Neural cell (in vitro differentiated cells): Measurements from ENCODE around the gene SRSF8. TPM values are rescaled to one million over a fixed set of nuclear protein-coding genes. Genes with fewer than 3 reads are reported as not detected.
"Not testable (repeated sequence)": the region's sequence is repeated elsewhere in the genome, so short reads cannot be mapped to it uniquely, and the experiment has no call there.

Experiments
- H2AFZ ChIP-seq: fragments of 200-600, 300-800 bp; sonication (generic), shearing (Covaris generic); 2 replicates; pipeline ENCODE4 v1.6.0; 2014; ENCODE audit warnings: low read depth, mild to moderate bottlenecking, antibody characterized with exemption, low read length, moderate library complexity
- H3F3A ChIP-seq: fragments of 200-600 bp; shearing (Covaris generic); 2 replicates; pipeline ENCODE4 v1.6.1; 2016; ENCODE audit warnings: mild to moderate bottlenecking, moderate library complexity, mixed read lengths, antibody characterized with exemption, low read length; ENCODE audit not compliant: insufficient read depth, poor library complexity, severe bottlenecking
- H3K27ac ChIP-seq: fragments of 200-600, 300-800 bp; sonication (generic), shearing (Covaris generic); 2 replicates; pipeline ENCODE4 v1.5.1; 2014; ENCODE audit warnings: mild to moderate bottlenecking, low read length, moderate library complexity
- H3K27me3 ChIP-seq: fragments of 300-800, 200-600 bp; sonication (generic), shearing (Covaris generic); 2 replicates; pipeline ENCODE4 v1.6.0; 2014; ENCODE audit warnings: mild to moderate bottlenecking, low read depth, low read length, moderate library complexity; ENCODE audit not compliant: insufficient read depth
- H3K36me3 ChIP-seq: fragments of 300-800, 200-600 bp; sonication (generic), shearing (Covaris generic); 2 replicates; pipeline ENCODE4 v1.5.1; 2014; ENCODE audit warnings: mild to moderate bottlenecking, antibody characterized with exemption, low read length, moderate library complexity; ENCODE audit not compliant: insufficient read depth
- H3K4me2 ChIP-seq: fragments of 300-800, 200-600 bp; sonication (generic), shearing (Covaris generic); 2 replicates; pipeline ENCODE4 v1.6.0; 2014; ENCODE audit warnings: mild to moderate bottlenecking, low read length
- H3K4me3 ChIP-seq: fragments of 300-800, 200-600 bp; sonication (generic), shearing (Covaris generic); 2 replicates; pipeline ENCODE4 v1.5.1; 2014; ENCODE audit warnings: mild to moderate bottlenecking, low read length, moderate library complexity
- H3K79me2 ChIP-seq: fragments of 200-600 bp; shearing (Covaris generic); replicated peaks from 2 replicates; pipeline ENCODE4 v1.6.0; 2014; ENCODE audit warnings: mild to moderate bottlenecking, low read length, moderate library complexity; ENCODE audit not compliant: insufficient read depth
- H3K9ac ChIP-seq: fragments of 300-800, 200-600 bp; sonication (generic), shearing (Covaris generic); 2 replicates; pipeline ENCODE4 v1.6.1; 2016; ENCODE audit warnings: mild to moderate bottlenecking, low read length, mixed read lengths
- H3K9me2 ChIP-seq: fragments of 200-600 bp; shearing (Covaris generic); 2 replicates; pipeline ENCODE4 v1.6.1; 2016; ENCODE audit warnings: mild to moderate bottlenecking, low read length, mixed read lengths; ENCODE audit not compliant: insufficient read depth
- H3K9me3 ChIP-seq: fragments of 200-600, 300-800 bp; sonication (generic), shearing (Covaris generic); 2 replicates; pipeline ENCODE4 v1.6.1; 2016; ENCODE audit warnings: mild to moderate bottlenecking, mixed run types, low read length, moderate library complexity, mixed read lengths
- H4K20me1 ChIP-seq: fragments of 200-600 bp; shearing (Covaris generic); 2 replicates; pipeline ENCODE4 v1.6.1; 2016; ENCODE audit warnings: mild to moderate bottlenecking, mixed run types; ENCODE audit not compliant: insufficient read depth
- CTCF ChIP-seq: fragments of 450-650 bp; IDR thresholded peaks from 2 replicates; pipeline ENCODE4 v1.5.1; 2014; ENCODE audit warnings: antibody characterized with exemption, mild to moderate bottlenecking, moderate library complexity; ENCODE audit not compliant: poor library complexity, severe bottlenecking
- EP300 ChIP-seq: fragments of 450-650 bp; conservative IDR thresholded peaks from 2 replicates; pipeline ENCODE4 v1.6.1; 2014; ENCODE audit warnings: antibody characterized with exemption, mild to moderate bottlenecking, moderate library complexity; ENCODE audit not compliant: poor library complexity, severe bottlenecking
- EZH2 ChIP-seq: fragments of 200-600, 300-800 bp; shearing (Covaris generic), sonication (generic); IDR thresholded peaks from 2 replicates; pipeline ENCODE4 v1.6.1; 2014; ENCODE audit warnings: antibody characterized with exemption, low read length, borderline replicate concordance, mild to moderate bottlenecking; ENCODE audit not compliant: insufficient read depth, poor library complexity, severe bottlenecking
- MXI1 ChIP-seq: fragments of 450-650 bp; conservative IDR thresholded peaks from 2 replicates; pipeline ENCODE4 v1.6.1; 2014; ENCODE audit warnings: antibody characterized with exemption, mild to moderate bottlenecking; ENCODE audit not compliant: poor library complexity, severe bottlenecking
- POLR2AphosphoS5 ChIP-seq: IDR thresholded peaks from 2 replicates; pipeline ENCODE4 v1.6.1; 2012
- RAD21 ChIP-seq: fragments of 450-650 bp; conservative IDR thresholded peaks from 2 replicates; pipeline ENCODE4 v1.6.1; 2014; ENCODE audit warnings: antibody characterized with exemption, mild to moderate bottlenecking, moderate library complexity
- REST ChIP-seq: IDR thresholded peaks from 2 replicates; pipeline ENCODE4 v1.6.1; 2012; ENCODE audit warnings: borderline replicate concordance
- SMC3 ChIP-seq: fragments of 450-650 bp; conservative IDR thresholded peaks from 2 replicates; pipeline ENCODE4 v1.6.1; 2014; ENCODE audit warnings: antibody characterized with exemption, mild to moderate bottlenecking, moderate library complexity; ENCODE audit not compliant: poor library complexity
- TAF1 ChIP-seq: IDR thresholded peaks from 2 replicates; pipeline ENCODE4 v1.6.1; 2012; ENCODE audit warnings: low read depth
- polyA minus RNA-seq: library from RNA; depleted of rRNA, polyadenylated mRNA; stranded (reverse); fragments of >200 nt; gene quantifications from 2 replicates; pipeline ENCODE4 v1.2.3, GENCODE V29; 2014
- polyA plus RNA-seq: library from polyadenylated mRNA; depleted of rRNA; stranded (reverse); fragments of >200 nt; gene quantifications from 2 replicates; pipeline ENCODE4 v1.2.3, GENCODE V29; 2014

Gene SRSF8
- 44.6 and 54.6 TPM in 2 replicates for polyA plus RNA-seq
- polyA minus RNA-seq: 41.7 and 43.3 TPM in 2 replicates

GRCh38 chr11:95066716-95067038 lies at the start of gene SRSF8:
TSS of gene SRSF8 (plus strand) at chr11:95066919. CDS start at chr11:95067227, 308 bp downstream.
- Histone ChIP-seq H3K27me3 (no peaks in the 10 kb centered on the region), H3K27ac (peak within 1 kb of the TSS; percentile 94), H2AFZ (peak within 1 kb of the TSS; percentile 87), H3K9me3 (no peaks in the 10 kb centered on the region), H3K36me3 (no peaks in the 10 kb centered on the region), H3K9ac (peak within 1 kb of the TSS; percentile 90), H3K4me3 (peak within 1 kb of the TSS; percentile 89), H3K9me2 (no peaks in the 10 kb centered on the region), H3F3A (peaks cover 10% of the 10 kb centered on the region), H3K79me2 (peaks cover 18% of the 10 kb centered on the region), H4K20me1 (no peaks in the 10 kb centered on the region), H3K4me2 (peak within 1 kb of the TSS; percentile 69)
- TF ChIP-seq CTCF (no peak), POLR2AphosphoS5 (no peak), SMC3 (no peak), REST (no peak), EP300 (no peak), EZH2 (no peak), TAF1 (no peak), MXI1 (no peak), RAD21 (no peak)

- not testable (repeated sequence) for H3K9me3 ChIP-seq, H2AFZ ChIP-seq, H3K9me2 ChIP-seq, H3K27me3 ChIP-seq, H3K9ac ChIP-seq, H3K79me2 ChIP-seq, H3K27ac ChIP-seq, H3K36me3 ChIP-seq, H3F3A ChIP-seq, H4K20me1 ChIP-seq, H3K4me3 ChIP-seq, H3K4me2 ChIP-seq
These were observed 45.3 kb upstream of the SRSF8 start for GRCh38 chr11:95021468-95021867.

- no peak within 1 kb of the TSS for H3K4me2 ChIP-seq
- no peaks in the 10 kb centered on the region for H3F3A ChIP-seq
- no peaks in the 10 kb centered on the region for H3K79me2 ChIP-seq
- no peaks in the 10 kb centered on the region for H3K9me2 ChIP-seq
- no peak within 1 kb of the TSS for H3K4me3 ChIP-seq
- H3K27ac ChIP-seq: no peak within 1 kb of the TSS
- TF ChIP-seq POLR2AphosphoS5 (no peak), RAD21 (no peak), MXI1 (no peak), SMC3 (no peak), EP300 (no peak), TAF1 (no peak), CTCF (no peak), REST (no peak), EZH2 (no peak)
- H3K9me3 ChIP-seq: no peaks in the 10 kb centered on the region
- H2AFZ ChIP-seq: no peak within 1 kb of the TSS
- no peaks in the 10 kb centered on the region for H3K27me3 ChIP-seq
- H4K20me1 ChIP-seq: no peaks in the 10 kb centered on the region
- no peak within 1 kb of the TSS for H3K9ac ChIP-seq
- H3K36me3 ChIP-seq: no peaks in the 10 kb centered on the region
These were observed 41.8 kb upstream of the SRSF8 start, which contains the start of gene KDM4E for GRCh38 chr11:95024958-95025357. TSS of gene KDM4E (plus strand) at chr11:95025258. CDS start at chr11:95025558, 300 bp downstream.
